Smooth muscle cell (in vitro differentiated cells): Measurements from ENCODE around the gene CD24. TPM values are rescaled to one million over a fixed set of nuclear protein-coding genes. Genes with fewer than 3 reads are reported as not detected.

ENCODE experiments used
- DNase-seq: peaks from one replicate; lab custom pipeline; 2025; ENCODE audit not compliant: unreplicated experiment; lab: John Stamatoyannopoulos, UW
- H2AFZ ChIP-seq: fragments of 200-600 bp; sonication (generic); 2 replicates; pipeline ENCODE4 v1.6.0; 2016; ENCODE audit warnings: antibody characterized with exemption, low read depth, mild to moderate bottlenecking
- H3F3A ChIP-seq: fragments of 200-600 bp; sonication (generic); 2 replicates; pipeline ENCODE4 v1.6.0; 2017; ENCODE audit warnings: antibody characterized with exemption, low read depth
- H3K27ac ChIP-seq: fragments of 200-600 bp; sonication (generic); 2 replicates; pipeline ENCODE4 v1.5.1; 2016; ENCODE audit warnings: low read depth, mild to moderate bottlenecking
- H3K27me3 ChIP-seq: fragments of 200-600 bp; sonication (generic); 2 replicates; pipeline ENCODE4 v1.6.1; 2016; ENCODE audit warnings: low read depth, mild to moderate bottlenecking
- H3K36me3 ChIP-seq: fragments of 200-600 bp; sonication (generic); 2 replicates; pipeline ENCODE4 v1.5.1; 2016; ENCODE audit warnings: low read depth
- H3K4me1 ChIP-seq: fragments of 200-600 bp; sonication (generic); 2 replicates; pipeline ENCODE4 v1.5.1; 2016; ENCODE audit warnings: low read depth
- H3K4me2 ChIP-seq: fragments of 200-600 bp; sonication (generic); 2 replicates; pipeline ENCODE4 v1.6.0; 2016; ENCODE audit warnings: mild to moderate bottlenecking
- H3K4me3 ChIP-seq: fragments of 200-600 bp; sonication (generic); 2 replicates; pipeline ENCODE4 v1.5.1; 2016; ENCODE audit warnings: mild to moderate bottlenecking
- H3K79me2 ChIP-seq: fragments of 200-600 bp; sonication (generic); 2 replicates; pipeline ENCODE4 v1.6.0; 2016; ENCODE audit warnings: low read depth, mild to moderate bottlenecking
- H3K9ac ChIP-seq: fragments of 200-600 bp; sonication (generic); 2 replicates; pipeline ENCODE4 v1.6.0; 2016; ENCODE audit warnings: low read depth
- H3K9me3 ChIP-seq: fragments of 200-600 bp; sonication (generic); replicated peaks from 2 replicates; pipeline ENCODE4 v1.5.1; 2016; ENCODE audit warnings: low read depth
- H4K20me1 ChIP-seq: fragments of 200-600 bp; sonication (generic); 2 replicates; pipeline ENCODE4 v1.6.0; 2016; ENCODE audit warnings: low read depth
- CTCF ChIP-seq: fragments of 200-600 bp; sonication (generic); IDR thresholded peaks from 2 replicates; pipeline ENCODE4 v1.5.1; 2017; ENCODE audit warnings: borderline replicate concordance, mild to moderate bottlenecking, antibody characterized with exemption; ENCODE audit not compliant: insufficient read depth, poor library complexity, severe bottlenecking
- WGBS: methylation state at CpG from one replicate; pipeline ENCODE4 v1.1.7; 2016; ENCODE audit warnings: low lambda C conversion rate; 5-methylcytosine and 5-hydroxymethylcytosine counted together
- polyA plus RNA-seq: library from polyadenylated mRNA; unstranded; fragments of >200 nt; fragmentation: Nextera tagmentation; extraction: Ambion mirVana; gene quantifications from 2 replicates; pipeline ENCODE4 v1.2.1, GENCODE V29; 2016
- total RNA-seq: library from RNA; depleted of rRNA; stranded (reverse); fragments of >200 nt; gene quantifications from 2 replicates; pipeline ENCODE4 v1.2.3, GENCODE V29; 2014

Gene CD24
- total and polyA plus RNA-seq, 2 experiments from 2014 or later = 46.7 to 377 TPM

GRCh38 chr6:106922626-106923025 lies 51.9 kb downstream of the CD24 start:
- Histone ChIP-seq H3F3A (no peaks in the 10 kb centered on the region), H2AFZ (no peak overlapping the region), H3K9me3 (no peaks in the 10 kb centered on the region), H3K27me3 (no peaks in the 10 kb centered on the region), H3K27ac (no peak overlapping the region), H3K4me3 (no peak overlapping the region), H3K9ac (no peak overlapping the region), H3K79me2 (no peaks in the 10 kb centered on the region), H3K36me3 (no peaks in the 10 kb centered on the region), H3K4me2 (no peak overlapping the region), H3K4me1 (peaks cover 20% of the 10 kb centered on the region), H4K20me1 (no peaks in the 10 kb centered on the region)
- no peak for DNase-seq
- WGBS = 95% methylated on average over 4 of the region's 4 CpGs
- TF ChIP-seq CTCF = no peak

Other genes starting within 250 kb of the CD24 start
- gene MTRES1, start 53.5 kb upstream of the CD24 start, total RNA-seq = 13.3 and 19.0 TPM in 2 replicates
- 23.1 and 26.5 TPM in 2 replicates for gene MTRES1, start 53.5 kb upstream of the CD24 start, polyA plus RNA-seq
- 2.7 and 3.5 TPM in 2 replicates for gene BEND3, start 140.8 kb upstream of the CD24 start, total RNA-seq
- gene BEND3, start 140.8 kb upstream of the CD24 start, polyA plus RNA-seq = 0.91 and 2.3 TPM in 2 replicates